HG02759 (cell line): ENCODE results near the gene LGALSL.

Experiments
- ATAC-seq: cut with Tn5 transposase; IDR thresholded peaks from one replicate; pipeline ENCODE4 v1.9.1; 2021; ENCODE audit warnings: mild to moderate bottlenecking, moderate library complexity; ENCODE audit not compliant: unreplicated experiment

The LGALSL gene

DNA sequence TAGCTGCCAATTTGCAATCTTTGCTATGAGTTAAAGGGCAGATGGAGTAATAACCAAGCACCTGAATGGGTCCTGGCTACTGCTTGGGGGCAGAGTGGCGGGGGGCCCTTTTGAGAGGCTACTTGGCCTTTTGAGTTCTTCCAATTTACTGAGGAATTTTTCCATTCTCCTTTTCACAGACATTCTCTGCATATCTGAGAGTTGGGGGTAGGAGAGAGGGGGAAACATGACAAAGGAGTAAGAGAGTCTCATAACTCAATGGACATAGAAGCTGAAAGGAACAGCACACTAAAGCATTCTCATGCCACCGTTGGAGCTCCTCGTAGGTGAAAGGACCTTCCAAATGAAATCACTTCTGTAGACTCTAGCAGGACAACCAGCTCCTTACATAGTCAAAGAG is 16.1 kb downstream of the LGALSL start:
- ATAC-seq, result no peak

DNA sequence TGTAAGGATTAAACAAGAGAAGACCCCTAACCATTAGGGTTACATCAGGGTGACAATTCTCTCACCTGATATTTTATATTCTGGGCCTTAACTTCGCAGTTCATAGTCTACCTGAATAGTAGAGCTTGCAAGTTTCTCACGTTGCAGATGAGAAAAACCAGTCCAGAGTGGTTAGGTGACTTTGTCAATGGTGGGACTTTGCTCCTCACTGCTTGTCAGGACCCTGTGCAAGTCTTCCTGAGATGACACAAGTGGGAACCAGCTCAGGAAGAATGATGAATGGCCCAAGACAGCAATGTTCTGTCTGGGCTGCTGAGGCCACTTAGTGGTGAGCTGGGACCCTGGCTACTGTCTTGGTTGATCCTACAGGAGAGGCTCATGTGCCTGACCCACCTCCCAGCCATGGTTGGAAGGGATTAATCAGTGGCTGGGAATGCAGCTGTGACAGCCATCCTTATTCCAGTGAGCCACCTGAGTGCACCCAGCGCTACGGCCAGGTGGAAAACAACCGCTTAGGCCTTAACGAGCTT is 16.9 kb downstream of the LGALSL start:
- no peak for ATAC-seq

- no peak for ATAC-seq
These were observed 17.6 kb downstream of the LGALSL start for GRCh38 chr2:64471600-64471999.

GRCh38 chr2:64472881-64473280 is 18.9 kb downstream of the LGALSL start:
- ATAC-seq, result no peak

DNA sequence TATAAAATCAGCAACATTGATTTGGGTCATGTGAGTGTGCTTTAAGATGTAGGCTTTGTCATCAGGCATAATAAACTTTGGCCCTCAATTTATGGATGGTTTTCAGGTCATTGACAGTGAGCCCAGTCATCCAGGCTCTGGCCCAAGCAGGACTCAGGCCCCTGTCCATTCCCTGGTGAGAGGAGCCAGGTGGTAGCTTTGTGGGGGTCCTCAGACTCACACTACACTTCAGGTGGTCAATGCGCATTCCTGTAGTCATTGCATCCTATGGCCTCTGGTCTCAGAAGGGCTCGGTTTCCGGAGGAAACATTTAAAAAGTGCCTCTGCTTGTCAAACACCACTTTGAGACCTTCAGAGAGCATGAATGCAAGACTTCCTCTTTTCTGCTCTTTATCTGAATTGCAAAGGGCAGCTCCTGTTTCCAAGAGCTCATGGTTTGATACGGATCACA is 20.2 kb downstream of the LGALSL start:
- peak; percentile 56 for ATAC-seq

DNA sequence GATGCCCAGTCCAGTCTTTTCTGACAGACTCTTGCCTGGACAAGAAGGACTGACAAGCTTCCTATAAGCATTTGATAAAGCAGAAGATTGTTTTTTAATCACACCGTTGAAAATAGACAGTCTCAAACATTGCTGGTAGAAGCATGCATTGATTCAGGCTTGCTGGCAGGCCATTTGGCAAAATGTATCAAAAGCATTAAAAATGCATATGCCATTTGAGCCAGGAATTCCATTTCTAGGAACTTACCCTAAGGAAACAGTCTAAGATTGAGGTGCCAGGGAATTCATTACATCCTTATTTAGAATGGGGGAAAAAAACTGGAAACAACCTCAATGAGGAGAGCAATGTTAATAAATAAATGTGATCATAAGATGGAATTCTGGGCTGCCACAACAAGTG is 20.7 kb downstream of the LGALSL start:
- ATAC-seq, result no peak

DNA sequence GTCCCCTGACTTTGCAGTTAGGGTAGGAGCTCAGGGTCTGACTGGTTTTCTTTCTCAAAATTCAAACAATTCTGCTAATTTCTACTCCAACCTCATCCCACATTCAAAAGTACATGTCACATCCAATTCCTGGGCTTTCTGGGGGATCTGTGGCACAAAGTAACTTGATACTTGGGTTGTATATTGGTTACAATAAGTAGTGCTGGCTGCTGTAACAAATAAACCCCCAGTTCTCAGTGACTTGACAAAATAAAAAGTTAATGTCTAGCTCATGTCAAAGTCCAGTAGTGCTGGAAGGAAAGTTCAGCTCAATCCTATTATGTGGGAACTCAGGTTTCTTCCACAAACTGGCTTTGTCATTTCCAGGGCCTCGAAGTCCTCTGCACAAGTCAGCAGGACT is 23.1 kb downstream of the LGALSL start:
- ATAC-seq, result no peak

GRCh38 chr2:64477979-64478378 is 24.0 kb downstream of the LGALSL start:
- no peak for ATAC-seq

- ATAC-seq, result no peak
These were observed 24.7 kb downstream of the LGALSL start for GRCh38 chr2:64478502-64479230.

- no peak for ATAC-seq
These were observed 25.5 kb downstream of the LGALSL start for GRCh38 chr2:64479259-64480117.

GRCh38 chr2:64481665-64482064 is 27.7 kb downstream of the LGALSL start:
- no peak for ATAC-seq

- no peak for ATAC-seq
These were observed 28.3 kb downstream of the LGALSL start for GRCh38 chr2:64482243-64482642.

- ATAC-seq, result no peak
These were observed 29.0 kb downstream of the LGALSL start for GRCh38 chr2:64482765-64483504.

- no peak for ATAC-seq
These were observed 31.4 kb downstream of the LGALSL start for GRCh38 chr2:64485331-64485730.

- no peak for ATAC-seq
These were observed 32.0 kb downstream of the LGALSL start for GRCh38 chr2:64485961-64486360.

DNA sequence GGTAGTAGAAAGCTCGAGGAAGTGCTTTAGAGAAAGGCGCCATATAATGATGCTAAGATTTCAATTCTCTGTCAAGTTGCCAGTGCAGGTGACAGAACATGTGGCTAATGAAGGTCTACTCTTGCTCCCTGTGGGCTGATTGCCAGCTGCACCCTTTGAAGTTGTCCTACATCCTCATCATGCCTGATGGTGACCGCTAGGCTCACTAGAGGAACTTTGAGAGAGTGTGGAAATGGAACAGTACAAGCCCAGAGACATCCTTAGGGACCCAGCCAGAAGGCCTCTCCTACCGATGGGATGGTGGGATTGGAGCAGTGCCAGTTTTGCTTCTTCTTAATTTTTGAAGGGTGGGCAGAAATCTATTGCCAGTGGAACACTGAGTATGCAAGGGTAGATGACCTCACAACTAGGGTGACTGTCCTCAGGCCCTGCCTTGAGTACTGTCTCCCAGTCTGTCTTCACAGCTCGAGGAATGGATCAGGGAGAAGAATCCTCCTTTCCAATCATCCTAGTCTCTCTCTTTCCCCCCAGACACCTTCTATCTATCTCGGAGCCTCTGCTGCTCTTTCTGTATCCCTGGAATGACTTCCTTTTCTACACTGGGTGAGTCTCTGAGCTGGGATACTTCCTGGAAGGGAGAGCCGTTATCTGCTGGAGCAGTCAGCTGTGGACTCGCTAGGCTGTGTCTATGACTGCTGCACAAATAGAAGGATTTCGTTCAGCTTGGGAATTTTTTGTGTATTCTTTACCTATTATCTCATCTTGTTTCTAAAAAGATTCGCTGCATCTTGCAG is 33.5 kb downstream of the LGALSL start:
- no peak for ATAC-seq

- ATAC-seq, result peak; percentile 77
These were observed 34.4 kb downstream of the LGALSL start for GRCh38 chr2:64488050-64488974.

- ATAC-seq, result no peak
These were observed 35.3 kb downstream of the LGALSL start for GRCh38 chr2:64489081-64489751.

GRCh38 chr2:64491426-64491825 is 37.5 kb downstream of the LGALSL start:
- ATAC-seq, result no peak
